DOHH2 (cell line): ENCODE measurements around the gene ABI3BP.

Experiments
- CTCF ChIP-seq: fragments of 200-600 bp; sonication (generic); IDR thresholded peaks from one replicate; pipeline ENCODE4 v1.5.1; 2014; ENCODE audit warnings: antibody characterized with exemption, mild to moderate bottlenecking, low read depth, low read length; ENCODE audit not compliant: poor library complexity, severe bottlenecking
- EZH2phosphoT487 ChIP-seq: fragments of 200-600 bp; sonication (generic); IDR thresholded peaks from 2 replicates; pipeline ENCODE4 v1.6.1; 2017; ENCODE audit warnings: borderline replicate concordance, mild to moderate bottlenecking, antibody characterized with exemption, low read length, moderate library complexity, mixed read lengths

GRCh38 chr3:100891033-100891432 lies 102.2 kb downstream of the ABI3BP start:
- TF ChIP-seq CTCF (no peak), EZH2phosphoT487 (no peak)
